HepG2 (cell line): ENCODE measurements around the gene FYB2. TPM values are rescaled to one million over a fixed set of nuclear protein-coding genes. Genes with fewer than 3 reads are reported as not detected.

Experiments used
- ATAC-seq: fragments of 200-7000 bp; cut with Tn5 transposase; 3 replicates; pipeline ENCODE4 v1.9.1; 2020; ENCODE audit warnings: mild to moderate bottlenecking, moderate library complexity
- BruUV-seq: library from RNA; stranded (reverse); fragments of 400-500 nt; replicated peaks from 2 replicates; lab custom pipeline; 2021; lab: Mats Ljungman, UMichigan
- CTCF ChIA-PET: fragments of 300-600 bp; formaldehyde crosslinking; extraction: SDS; loops from one replicate; lab custom pipeline; 2021; ENCODE audit warnings: low total read pairs, inconsistent platforms, low intra/inter-chr PET ratio; lab: Yijun Ruan, JAX
- POLR2A ChIA-PET: fragments of 350-600 bp; sonication (Branson Sonifier 250); formaldehyde crosslinking; loops from one replicate; lab custom pipeline; 2020; ENCODE audit warnings: antibody characterized with exemption, inconsistent platforms; lab: Yijun Ruan, JAX
- DNase-seq: peaks from one replicate; pipeline ENCODE4 v3.0.0-alpha.2; 2015; ENCODE audit warnings: low spot score
- FAIRE-seq: peaks from 3 replicates; lab custom pipeline; 2011; peaks lifted over from hg19 to GRCh38; lab: Jason Lieb, UNC
- H2AFZ ChIP-seq: one replicate; pipeline ENCODE4 v1.6.1; 2011; ENCODE audit warnings: low read length, inconsistent platforms
- H3K27ac ChIP-seq: fragments of 300-600 bp; 3 replicates; pipeline ENCODE4 v1.8.0; 2011; ENCODE audit warnings: mixed run types, mild to moderate bottlenecking, mixed read lengths, low read length, inconsistent platforms; ENCODE audit not compliant: insufficient read depth; ENCODE audit errors: extremely low read length
- H3K27me3 ChIP-seq, 2 experiments: fragments of 200-600 bp in 1 of 2; 2 replicates in 1 of 2; 3 replicates in 1 of 2; pipeline versions ENCODE4 v1.6.0 to v1.8.0; 2011; ENCODE audit warnings: low read length in 2 of 2, mild to moderate bottlenecking in 2 of 2, moderate library complexity in 2 of 2, inconsistent platforms in 1 of 2; ENCODE audit not compliant: insufficient read depth in 2 of 2, control insufficient read depth in 1 of 2
- H3K36me3 ChIP-seq, 2 experiments: fragments of 200-600 bp in 1 of 2; replicated peaks in 1 of 2; 2 replicates in 1 of 2; 3 replicates in 1 of 2; pipeline versions ENCODE4 v1.5.1 to v1.8.0; 2011; ENCODE audit warnings: low read length in 2 of 2, inconsistent platforms in 1 of 2; ENCODE audit not compliant: insufficient read depth in 2 of 2, control insufficient read depth in 1 of 2
- H3K4me1 ChIP-seq: 2 replicates; pipeline ENCODE4 v1.5.1; 2012; ENCODE audit warnings: low read length, inconsistent platforms; ENCODE audit not compliant: insufficient read depth
- H3K4me2 ChIP-seq: 2 replicates; pipeline ENCODE4 v1.6.0; 2011; ENCODE audit warnings: low read depth, low read length, inconsistent platforms
- H3K4me3 ChIP-seq, 3 experiments: fragments of 200-600 bp in 1 of 3; sonication (generic), shearing (Covaris generic) in 1 of 3; replicated peaks in 1 of 3; 2 replicates each; pipeline ENCODE4 v1.5.1; 2011 to 2016; ENCODE audit warnings: low read length in 3 of 3, inconsistent platforms in 2 of 3, low read depth in 2 of 3, mild to moderate bottlenecking in 2 of 3, control low read depth in 1 of 3, mixed read lengths in 1 of 3; ENCODE audit not compliant: insufficient read depth in 1 of 3
- H3K79me2 ChIP-seq: one replicate; pipeline ENCODE4 v1.6.1; 2011; ENCODE audit warnings: low read length, inconsistent platforms; ENCODE audit not compliant: insufficient read depth
- H3K9ac ChIP-seq: 2 replicates; pipeline ENCODE4 v1.6.0; 2011; ENCODE audit warnings: mild to moderate bottlenecking, low read depth, low read length, inconsistent platforms; ENCODE audit not compliant: insufficient read depth
- H3K9me3 ChIP-seq: 2 replicates; pipeline ENCODE4 v1.5.1; 2012; ENCODE audit warnings: mild to moderate bottlenecking, low read length
- H4K20me1 ChIP-seq: 2 replicates; pipeline ENCODE4 v1.6.0; 2011; ENCODE audit warnings: inconsistent platforms, mild to moderate bottlenecking, low read length, moderate library complexity; ENCODE audit not compliant: insufficient read depth
- ATM ChIP-seq: fragments of 450-650 bp; IDR thresholded peaks from 2 replicates; pipeline ENCODE4 v1.7.1; 2017; ENCODE audit warnings: mild to moderate bottlenecking, borderline replicate concordance
- FIP1L1 ChIP-seq: fragments of 200-400 bp; formaldehyde crosslinking; IDR thresholded peaks from 2 replicates; pipeline ENCODE4 v1.6.1; 2018; ENCODE audit warnings: low read depth, mild to moderate bottlenecking, low read length, moderate library complexity, borderline replicate concordance; ENCODE audit not compliant: insufficient read depth
- FOXC1 ChIP-seq: sonication (generic); formaldehyde crosslinking; IDR thresholded peaks from 2 replicates; pipeline ENCODE4 v1.8.0; 2022; ENCODE audit warnings: mild to moderate bottlenecking, missing genetic modification reagents, borderline replicate concordance
- ISL2 ChIP-seq: sonication (generic); formaldehyde crosslinking; IDR thresholded peaks from 2 replicates; pipeline ENCODE4 v1.5.0; 2020; ENCODE audit warnings: missing genetic modification reagents
- ISX ChIP-seq: sonication (generic); formaldehyde crosslinking; conservative IDR thresholded peaks from 2 replicates; pipeline ENCODE4 v1.5.0; 2020; ENCODE audit warnings: missing genetic modification reagents
- NFRKB ChIP-seq: fragments of 450-650 bp; IDR thresholded peaks from 2 replicates; pipeline ENCODE4 v1.6.1; 2017
- SP4 ChIP-seq: sonication (generic); formaldehyde crosslinking; IDR thresholded peaks from 2 replicates; pipeline ENCODE4 v1.8.1; 2023; ENCODE audit warnings: mild to moderate bottlenecking, missing genetic modification reagents
- STAT5B ChIP-seq: sonication (generic); formaldehyde crosslinking; IDR thresholded peaks from 2 replicates; pipeline ENCODE4 v1.4.0; 2020; ENCODE audit warnings: missing genetic modification reagents
- TRIM24 ChIP-seq: sonication (generic); formaldehyde crosslinking; IDR thresholded peaks from 2 replicates; pipeline ENCODE4 v1.8.0; 2022; ENCODE audit warnings: mild to moderate bottlenecking, missing genetic modification reagents
- ZBTB26 ChIP-seq: IDR thresholded peaks from 2 replicates; pipeline ENCODE4 v1.6.1; 2016; ENCODE audit warnings: missing compliant biosample characterization, missing genetic modification reagents, borderline replicate concordance
- ZGPAT ChIP-seq: IDR thresholded peaks from 2 replicates; pipeline ENCODE4 v1.6.1; 2016; ENCODE audit warnings: mild to moderate bottlenecking
- ZNF143 ChIP-seq: sonication (generic); formaldehyde crosslinking; IDR thresholded peaks from 2 replicates; pipeline ENCODE4 v1.4.0; 2020; ENCODE audit warnings: missing genetic modification reagents
- ZNF256 ChIP-seq: sonication (generic); formaldehyde crosslinking; conservative IDR thresholded peaks from 2 replicates; pipeline ENCODE4 v1.4.0; 2020; ENCODE audit warnings: missing genetic modification reagents
- ZNF296 ChIP-seq: sonication (generic); formaldehyde crosslinking; conservative IDR thresholded peaks from 2 replicates; pipeline ENCODE4 v1.5.0; 2020; ENCODE audit warnings: mild to moderate bottlenecking, missing genetic modification reagents
- ZNF766 ChIP-seq: sonication (generic); formaldehyde crosslinking; IDR thresholded peaks from 2 replicates; pipeline ENCODE4 v1.5.0; 2020; ENCODE audit warnings: missing genetic modification reagents, borderline replicate concordance
- WGBS: methylation state at CpG from one replicate; pipeline ENCODE4 v1.1.6; 2017; ENCODE audit warnings: low lambda C conversion rate; 5-methylcytosine and 5-hydroxymethylcytosine counted together
- in situ Hi-C: cut with HindIII; loops from 2 replicates; pipeline ENCODE4 v1.10.0; 2017; ENCODE audit warnings: low pct_unique_long_range_greater_than_20kb; ENCODE audit not compliant: extremely low pct_ligation_motif_present
- intact Hi-C: fragments of 100-400 bp; cut with micrococcal nuclease; formaldehyde crosslinking; loops from one replicate; pipeline ENCODE4 v1.10.0; 2022; ENCODE audit not compliant: unreplicated experiment
- polyA plus RNA-seq, 8 experiments: library from polyadenylated mRNA; depleted of rRNA in 3 of 8; stranded (reverse) in 7 of 8; unstranded in 1 of 8; fragments of >200 nt; fragmentation: Illumina TruSeq in 4 of 8; extraction: Trizol in 4 of 8; gene quantifications; 2 replicates each; pipeline versions ENCODE4 v1.2.1 to v1.2.3, GENCODE V29; 2011 to 2016; ENCODE audit warnings: low read depth in 4 of 8, missing spikeins in 1 of 8, mixed read lengths in 1 of 8; ENCODE audit not compliant: insufficient read depth in 1 of 8
- total RNA-seq, 5 experiments: library from RNA; depleted of rRNA; stranded (reverse); fragments of >200 nt; fragmentation: Illumina TruSeq; extraction: Trizol; gene quantifications; 2 replicates each; pipeline ENCODE4 v1.2.3, GENCODE V29; 2016; ENCODE audit warnings: low read depth in 1 of 5
- TF ChIP-seq, protein P1 (sequence below): IDR thresholded peaks from 2 replicates; pipeline ENCODE4 v1.6.1; 2016; ENCODE audit warnings: missing genetic modification reagents, missing compliant biosample characterization

FYB2 gene
- total and polyA plus RNA-seq, 2 of the 13 experiments (the other 11 are each of a cell fraction or from before 2014, with no cell fraction given) = 1.2 to 2.7 TPM

GRCh38 chr1:56675763-56676162 is 143.4 kb downstream of the FYB2 start:
- ATAC-seq = no peak
- in situ Hi-C loops = no loop called here
- no peak overlapping the region for H3K27ac ChIP-seq
- H3K9ac ChIP-seq = no peak overlapping the region
- H3K9me3 ChIP-seq = no peaks in the 10 kb centered on the region
- no peak overlapping the region for H3K4me2 ChIP-seq
- H3K4me1 ChIP-seq = peaks cover 10% of the 10 kb centered on the region; the same call in 1 of the 2 replicates
- ChIA-PET POLR2A (no interaction called here), CTCF (no interaction called here)
- TF ChIP-seq ZBTB26 (CRISPR knock-in tag) (no peak), ZNF296 (CRISPR knock-in tag) (no peak), ISL2 (CRISPR knock-in tag) (no peak), FIP1L1 (no peak), ZNF143 (CRISPR knock-in tag) (no peak), NFRKB (no peak), ISX (CRISPR knock-in tag) (no peak)
- H3K79me2 ChIP-seq = peaks cover 15% of the 10 kb centered on the region
- H4K20me1 ChIP-seq = no peaks in the 10 kb centered on the region
- no peaks in the 10 kb centered on the region for H3K27me3 ChIP-seq
- no peak for DNase-seq
- intact Hi-C loops = no loop called here
- BruUV-seq = no TSS peak
- no peak overlapping the region for H3K4me3 ChIP-seq
- FAIRE-seq = no peak
- H3K36me3 ChIP-seq = peaks cover 4 to 11% of the 10 kb centered on the region in 2 experiments; a peak in 4 of 5 replicates
- H2AFZ ChIP-seq = no peak overlapping the region

DNA sequence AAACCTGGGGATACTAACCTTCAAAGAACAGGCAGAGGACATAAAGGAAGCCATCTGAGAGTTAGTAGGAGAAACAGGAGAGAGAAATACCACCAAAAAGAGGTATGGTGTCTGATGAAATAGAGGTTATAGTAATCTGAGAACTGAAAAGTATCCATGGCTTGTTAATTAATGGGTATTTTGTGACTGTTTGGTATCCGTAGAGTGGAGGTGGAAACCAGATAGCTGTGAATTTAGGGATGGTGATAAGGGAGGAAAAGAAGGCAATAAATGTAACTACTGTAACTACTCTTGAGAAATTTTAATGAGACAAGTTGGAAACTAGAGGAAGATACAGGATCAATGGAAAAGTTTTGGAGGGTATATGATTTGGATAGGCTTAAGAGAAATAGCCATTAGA is 146.6 kb downstream of the FYB2 start:
- H3K4me3 ChIP-seq = no peak overlapping the region
- peaks cover 3 to 5% of the 10 kb centered on the region in 2 experiments; a peak in 3 of 5 replicates for H3K36me3 ChIP-seq
- H3K4me1 ChIP-seq = peaks cover 10% of the 10 kb centered on the region; the same call in 1 of the 2 replicates
- DNase-seq = no peak
- ATAC-seq = no peak
- no TSS peak for BruUV-seq
- no peak overlapping the region for H3K9ac ChIP-seq
- no peak overlapping the region for H3K27ac ChIP-seq
- 96% methylated on average over 1 of the region's 1 CpG for WGBS
- H4K20me1 ChIP-seq = no peaks in the 10 kb centered on the region
- ChIA-PET CTCF (no interaction called here), POLR2A (no interaction called here)
- H3K9me3 ChIP-seq = no peaks in the 10 kb centered on the region
- TF ChIP-seq, protein P1, sequence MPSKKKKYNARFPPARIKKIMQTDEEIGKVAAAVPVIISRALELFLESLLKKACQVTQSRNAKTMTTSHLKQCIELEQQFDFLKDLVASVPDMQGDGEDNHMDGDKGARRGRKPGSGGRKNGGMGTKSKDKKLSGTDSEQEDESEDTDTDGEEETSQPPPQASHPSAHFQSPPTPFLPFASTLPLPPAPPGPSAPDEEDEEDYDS (CRISPR knock-in tag) = no peak
- TF ChIP-seq SP4 (CRISPR knock-in tag) (no peak), STAT5B (CRISPR knock-in tag) (no peak), TRIM24 (CRISPR knock-in tag) (no peak), ATM (no peak), FOXC1 (no peak), ZNF766 (CRISPR knock-in tag) (no peak), ZGPAT (CRISPR knock-in tag) (no peak), ZNF256 (CRISPR knock-in tag) (no peak)
- FAIRE-seq = no peak
- intact Hi-C loops (no loop called here), in situ Hi-C loops (no loop called here)
- H3K4me2 ChIP-seq = no peak overlapping the region
- no peaks in the 10 kb centered on the region for H3K27me3 ChIP-seq
- peaks cover 35% of the 10 kb centered on the region for H3K79me2 ChIP-seq
- no peak overlapping the region for H2AFZ ChIP-seq
